PC-3 (cell line): ENCODE results near the gene CD7. TPM values are rescaled to one million over a fixed set of nuclear protein-coding genes. Genes with fewer than 3 reads are reported as not detected.

Experiments used
- ATAC-seq: fragments of 200-7000 bp; cut with Tn5 transposase; 2 replicates; pipeline ENCODE4 v1.9.1; 2020; ENCODE audit warnings: mild to moderate bottlenecking, moderate library complexity
- BruUV-seq: library from RNA; stranded (reverse); fragments of 400-500 nt; replicated peaks from 2 replicates; lab custom pipeline; 2021; lab: Mats Ljungman, UMichigan
- CTCF ChIA-PET: fragments of 300-600 bp; sonication (Branson Sonifier 250); formaldehyde crosslinking; loops from one replicate; lab custom pipeline; 2022; ENCODE audit warnings: antibody characterized with exemption; lab: Charles Lee
- POLR2A ChIA-PET: fragments of 300-600 bp; sonication (Branson Sonifier 250); formaldehyde crosslinking; loops from one replicate; lab custom pipeline; 2022; ENCODE audit warnings: antibody characterized with exemption; ENCODE audit not compliant: unreplicated experiment; lab: Charles Lee
- DNase-seq: peaks from one replicate; pipeline ENCODE4 v3.0.0-alpha.2; 2015
- H2AFZ ChIP-seq: fragments of 300-600 bp; sonication (generic); 2 replicates; pipeline ENCODE4 v1.6.0; 2016; ENCODE audit warnings: antibody characterized with exemption, low read length
- H3F3A ChIP-seq: fragments of 300-600 bp; sonication (generic); one replicate; pipeline ENCODE4 v1.6.0; 2017; ENCODE audit warnings: antibody characterized with exemption, low read length, control low read depth, mild to moderate bottlenecking; ENCODE audit not compliant: unreplicated experiment
- H3K27ac ChIP-seq: fragments of 300-600 bp; sonication (generic); 2 replicates; pipeline ENCODE4 v1.5.1; 2016; ENCODE audit warnings: mild to moderate bottlenecking, low read length
- H3K27me3 ChIP-seq: fragments of 300-600 bp; sonication (generic); 2 replicates; pipeline ENCODE4 v1.6.1; 2016; ENCODE audit warnings: low read length, mixed read lengths
- H3K36me3 ChIP-seq: fragments of 300-600 bp; sonication (generic); 2 replicates; pipeline ENCODE4 v1.6.1; 2016; ENCODE audit warnings: low read depth, mixed run types, low read length, mixed read lengths
- H3K4me1 ChIP-seq: fragments of 300-600 bp; sonication (generic); 2 replicates; pipeline ENCODE4 v1.5.1; 2016; ENCODE audit warnings: low read length; ENCODE audit not compliant: insufficient read depth
- H3K4me2 ChIP-seq: fragments of 300-600 bp; sonication (generic); 2 replicates; pipeline ENCODE4 v1.6.0; 2016; ENCODE audit warnings: low read length
- H3K4me3 ChIP-seq: fragments of 300-600 bp; sonication (generic); 2 replicates; pipeline ENCODE4 v1.5.1; 2016; ENCODE audit warnings: mild to moderate bottlenecking, low read length, mixed read lengths
- H3K79me2 ChIP-seq: fragments of 300-600 bp; sonication (generic); 2 replicates; pipeline ENCODE4 v1.6.1; 2017; ENCODE audit warnings: low read length, mixed read lengths
- H3K9ac ChIP-seq: fragments of 300-600 bp; sonication (generic); 2 replicates; pipeline ENCODE4 v1.6.0; 2016; ENCODE audit warnings: mild to moderate bottlenecking, low read length
- H3K9me2 ChIP-seq: fragments of 300-600 bp; sonication (generic); replicated peaks from 2 replicates; pipeline ENCODE4 v1.6.1; 2016; ENCODE audit warnings: mixed run types, low read length, mixed read lengths
- H3K9me3 ChIP-seq: fragments of 300-600 bp; sonication (generic); 2 replicates; pipeline ENCODE4 v1.6.1; 2016; ENCODE audit warnings: low read length, mixed read lengths
- H4K20me1 ChIP-seq: fragments of 300-600 bp; sonication (generic); 2 replicates; pipeline ENCODE4 v1.6.1; 2016; ENCODE audit warnings: low read length, mixed read lengths
- CTCF ChIP-seq: fragments of 300-600 bp; sonication (generic); conservative IDR thresholded peaks from 2 replicates; pipeline ENCODE4 v1.5.1; 2017; ENCODE audit warnings: antibody characterized with exemption, low read depth, mild to moderate bottlenecking, low read length
- EZH2 ChIP-seq: fragments of 300-600 bp; sonication (generic); IDR thresholded peaks from one replicate; pipeline ENCODE4 v1.6.1; 2017; ENCODE audit warnings: antibody characterized with exemption, mild to moderate bottlenecking, low read length; ENCODE audit not compliant: unreplicated experiment
- EZH2phosphoT487 ChIP-seq: fragments of 300-600 bp; sonication (generic); IDR thresholded peaks from 2 replicates; pipeline ENCODE4 v1.6.1; 2018; ENCODE audit warnings: mild to moderate bottlenecking, antibody characterized with exemption, low read length, borderline replicate concordance
- intact Hi-C: fragments of 100-400 bp; cut with micrococcal nuclease; formaldehyde crosslinking; loops from 2 replicates; pipeline ENCODE4 v1.9.0; 2023
- total RNA-seq: library from RNA; depleted of rRNA; stranded (reverse); fragments of >200 nt; gene quantifications from 2 replicates; pipeline ENCODE4 v1.2.3, GENCODE V29; 2014

The CD7 gene
- total RNA-seq, 1 experiment from 2014 or later = 0.15 TPM

GRCh38 chr17:82324566-82325285, 7.3 kb upstream of the CD7 start:
- H3K27me3 ChIP-seq = no peaks in the 10 kb centered on the region
- H4K20me1 ChIP-seq = no peaks in the 10 kb centered on the region
- TF ChIP-seq EZH2 (no peak), CTCF (no peak), EZH2phosphoT487 (no peak)
- ATAC-seq (no peak), DNase-seq (no peak)
- intact Hi-C loops = no loop called here
- H3K9ac ChIP-seq = no peak overlapping the region
- BruUV-seq = no TSS peak
- no peaks in the 10 kb centered on the region for H3K9me3 ChIP-seq
- POLR2A ChIA-PET = no interaction called here
- H3F3A ChIP-seq = peaks cover 3% of the 10 kb centered on the region
- no peak overlapping the region for H3K27ac ChIP-seq
- H3K79me2 ChIP-seq = no peaks in the 10 kb centered on the region
- no peak overlapping the region for H3K4me2 ChIP-seq
- no peaks in the 10 kb centered on the region for H3K9me2 ChIP-seq
- no peak overlapping the region for H3K4me3 ChIP-seq
- H3K36me3 ChIP-seq = no peaks in the 10 kb centered on the region
- no peak overlapping the region for H2AFZ ChIP-seq
- no peaks in the 10 kb centered on the region for H3K4me1 ChIP-seq
- CTCF ChIA-PET = no interaction called here

- BruUV-seq = no TSS peak
- peaks cover 3% of the 10 kb centered on the region for H3F3A ChIP-seq
- H3K4me2 ChIP-seq = no peak overlapping the region
- ATAC-seq (no peak), DNase-seq (no peak)
- H2AFZ ChIP-seq = no peak overlapping the region
- H3K36me3 ChIP-seq = no peaks in the 10 kb centered on the region
- no peaks in the 10 kb centered on the region for H3K79me2 ChIP-seq
- no peak overlapping the region for H3K27ac ChIP-seq
- H3K9ac ChIP-seq = no peak overlapping the region
- H3K9me2 ChIP-seq = no peaks in the 10 kb centered on the region
- no peak overlapping the region for H3K4me3 ChIP-seq
- ChIA-PET POLR2A (no interaction called here), CTCF (no interaction called here)
- no peak for TF ChIP-seq CTCF
- no peak for TF ChIP-seq EZH2
- no peak for TF ChIP-seq EZH2phosphoT487
- no peaks in the 10 kb centered on the region for H3K4me1 ChIP-seq
- no peaks in the 10 kb centered on the region for H3K27me3 ChIP-seq
- H4K20me1 ChIP-seq = no peaks in the 10 kb centered on the region
- intact Hi-C loops = no loop called here
- H3K9me3 ChIP-seq = no peaks in the 10 kb centered on the region
These were observed 6.3 kb upstream of the CD7 start for GRCh38 chr17:82323514-82324234.
